ENCODE results near the gene INPP5A.

DNA sequence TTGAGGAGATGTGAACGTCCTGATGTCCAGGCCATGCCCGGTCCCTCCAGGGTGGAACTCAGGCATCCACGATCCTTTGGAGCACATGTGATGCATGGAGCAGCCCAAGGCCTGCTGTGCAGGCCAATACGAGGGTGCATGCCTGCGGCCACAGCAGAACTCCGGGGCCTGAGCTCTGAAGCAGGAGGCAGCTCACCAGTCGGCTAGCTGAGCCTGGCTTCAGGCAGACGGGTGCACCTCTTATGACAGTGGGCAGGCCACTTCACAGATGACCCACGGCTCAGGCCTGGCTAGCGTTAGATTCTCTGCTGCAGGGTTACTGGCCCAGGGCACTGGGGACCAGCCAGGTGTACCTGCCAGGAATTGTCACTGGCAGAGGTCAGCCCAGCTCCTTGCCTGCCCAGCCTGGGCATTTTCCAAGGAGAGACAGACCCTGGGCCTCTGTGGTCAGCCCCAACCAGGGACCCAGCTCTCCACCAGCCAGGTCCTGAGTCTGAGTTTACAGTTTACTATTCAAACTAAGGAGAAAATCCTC is 29.6 kb upstream of the INPP5A start:
- no peak for TF ChIP-seq NFYB (IDR thresholded peaks at IDR 0.05; ENCODE audit: insufficient read depth, low read depth, low read length)
- no peak for TF ChIP-seq POLR2A (IDR thresholded peaks at IDR 0.05; ENCODE audit: low read depth, low read length)
- TF ChIP-seq, protein P1, sequence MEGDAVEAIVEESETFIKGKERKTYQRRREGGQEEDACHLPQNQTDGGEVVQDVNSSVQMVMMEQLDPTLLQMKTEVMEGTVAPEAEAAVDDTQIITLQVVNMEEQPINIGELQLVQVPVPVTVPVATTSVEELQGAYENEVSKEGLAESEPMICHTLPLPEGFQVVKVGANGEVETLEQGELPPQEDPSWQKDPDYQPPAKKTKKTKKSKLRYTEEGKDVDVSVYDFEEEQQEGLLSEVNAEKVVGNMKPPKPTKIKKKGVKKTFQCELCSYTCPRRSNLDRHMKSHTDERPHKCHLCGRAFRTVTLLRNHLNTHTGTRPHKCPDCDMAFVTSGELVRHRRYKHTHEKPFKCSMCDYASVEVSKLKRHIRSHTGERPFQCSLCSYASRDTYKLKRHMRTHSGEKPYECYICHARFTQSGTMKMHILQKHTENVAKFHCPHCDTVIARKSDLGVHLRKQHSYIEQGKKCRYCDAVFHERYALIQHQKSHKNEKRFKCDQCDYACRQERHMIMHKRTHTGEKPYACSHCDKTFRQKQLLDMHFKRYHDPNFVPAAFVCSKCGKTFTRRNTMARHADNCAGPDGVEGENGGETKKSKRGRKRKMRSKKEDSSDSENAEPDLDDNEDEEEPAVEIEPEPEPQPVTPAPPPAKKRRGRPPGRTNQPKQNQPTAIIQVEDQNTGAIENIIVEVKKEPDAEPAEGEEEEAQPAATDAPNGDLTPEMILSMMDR (IDR thresholded peaks at IDR 0.05 in 2 of 3, conservative IDR thresholded peaks at IDR 0.05 in 1 of 3; ENCODE audit: control insufficient read depth in 2 of 3, extremely low read depth in 1 of 3, insufficient read depth in 1 of 3, low read depth in 3 of 3, low read length in 3 of 3) = no peak
- TF ChIP-seq ZNF24 (IDR thresholded peaks at IDR 0.05) = no peak
- TF ChIP-seq EP300 (IDR thresholded peaks at IDR 0.05; ENCODE audit: borderline replicate concordance in 1 of 2, control insufficient read depth in 1 of 2, low read depth in 2 of 2, low read length in 2 of 2) = no peak
- no peak for TF ChIP-seq EZH2 (IDR thresholded peaks at IDR 0.05; ENCODE audit: borderline replicate concordance, control insufficient read depth, low read depth, low read length)
- no peak for TF ChIP-seq RAD21 (IDR thresholded peaks at IDR 0.05; ENCODE audit: insufficient read depth, low read depth, low read length)
- TF ChIP-seq CREM (IDR thresholded peaks at IDR 0.05; ENCODE audit: low read depth) = no peak
- no peak for TF ChIP-seq STAT3 (IDR thresholded peaks at IDR 0.05; ENCODE audit: low read depth, low read length)
- TF ChIP-seq POLR2AphosphoS5 (IDR thresholded peaks at IDR 0.05; ENCODE audit: low read length) = no peak
- TF ChIP-seq SMC3 (IDR thresholded peaks at IDR 0.05; ENCODE audit: borderline replicate concordance, low read length) = no peak
- no peak for TF ChIP-seq KDM1A (IDR thresholded peaks at IDR 0.05; ENCODE audit: borderline replicate concordance)
- no peak for TF ChIP-seq IRF3 (IDR thresholded peaks at IDR 0.05)
- no peak for TF ChIP-seq BRCA1 (IDR thresholded peaks at IDR 0.05; ENCODE audit: low read depth, low read length)

Measured in GM12878 (cell line).